ENCODE data around the gene MYG1.

DNA sequence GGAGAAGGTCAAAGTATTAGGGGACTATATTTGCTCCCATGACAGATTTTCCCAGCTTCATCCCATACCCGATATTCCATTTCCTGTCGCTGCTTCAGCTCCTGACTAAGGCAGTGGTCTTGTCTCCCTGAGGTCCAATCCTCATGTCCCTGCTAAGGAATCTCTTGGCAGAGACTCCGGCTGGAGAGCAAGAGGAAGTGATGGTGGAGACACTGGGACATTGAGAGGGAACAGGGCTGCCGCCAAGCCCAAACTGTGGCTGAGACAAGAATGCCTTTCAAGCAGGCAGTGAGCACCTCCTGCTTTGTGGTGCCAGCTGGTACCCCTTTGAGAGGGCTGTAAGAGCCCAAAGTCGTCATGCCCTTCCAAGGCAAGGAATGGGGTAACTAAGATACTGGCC lies 31.2 kb downstream of the MYG1 start:
- TF ChIP-seq HOXA7 (CRISPR knock-in tag; IDR thresholded peaks at IDR 0.05; ENCODE audit: borderline replicate concordance) (no peak), ZNF621 (tag by site-specific recombination; IDR thresholded peaks at IDR 0.05) (no peak), ZNF549 (tag by site-specific recombination; IDR thresholded peaks at IDR 0.05) (no peak), ZNF501 (tag by site-specific recombination; IDR thresholded peaks at IDR 0.05) (no peak), KLF16 (tag by site-specific recombination; IDR thresholded peaks at IDR 0.05) (no peak), ZNF529 (tag by site-specific recombination; IDR thresholded peaks at IDR 0.05; ENCODE audit: insufficient replicate concordance) (no peak), ZNF654 (tag by site-specific recombination; IDR thresholded peaks at IDR 0.05; ENCODE audit: low read depth) (no peak)
- TF ChIP-seq, protein P1, sequence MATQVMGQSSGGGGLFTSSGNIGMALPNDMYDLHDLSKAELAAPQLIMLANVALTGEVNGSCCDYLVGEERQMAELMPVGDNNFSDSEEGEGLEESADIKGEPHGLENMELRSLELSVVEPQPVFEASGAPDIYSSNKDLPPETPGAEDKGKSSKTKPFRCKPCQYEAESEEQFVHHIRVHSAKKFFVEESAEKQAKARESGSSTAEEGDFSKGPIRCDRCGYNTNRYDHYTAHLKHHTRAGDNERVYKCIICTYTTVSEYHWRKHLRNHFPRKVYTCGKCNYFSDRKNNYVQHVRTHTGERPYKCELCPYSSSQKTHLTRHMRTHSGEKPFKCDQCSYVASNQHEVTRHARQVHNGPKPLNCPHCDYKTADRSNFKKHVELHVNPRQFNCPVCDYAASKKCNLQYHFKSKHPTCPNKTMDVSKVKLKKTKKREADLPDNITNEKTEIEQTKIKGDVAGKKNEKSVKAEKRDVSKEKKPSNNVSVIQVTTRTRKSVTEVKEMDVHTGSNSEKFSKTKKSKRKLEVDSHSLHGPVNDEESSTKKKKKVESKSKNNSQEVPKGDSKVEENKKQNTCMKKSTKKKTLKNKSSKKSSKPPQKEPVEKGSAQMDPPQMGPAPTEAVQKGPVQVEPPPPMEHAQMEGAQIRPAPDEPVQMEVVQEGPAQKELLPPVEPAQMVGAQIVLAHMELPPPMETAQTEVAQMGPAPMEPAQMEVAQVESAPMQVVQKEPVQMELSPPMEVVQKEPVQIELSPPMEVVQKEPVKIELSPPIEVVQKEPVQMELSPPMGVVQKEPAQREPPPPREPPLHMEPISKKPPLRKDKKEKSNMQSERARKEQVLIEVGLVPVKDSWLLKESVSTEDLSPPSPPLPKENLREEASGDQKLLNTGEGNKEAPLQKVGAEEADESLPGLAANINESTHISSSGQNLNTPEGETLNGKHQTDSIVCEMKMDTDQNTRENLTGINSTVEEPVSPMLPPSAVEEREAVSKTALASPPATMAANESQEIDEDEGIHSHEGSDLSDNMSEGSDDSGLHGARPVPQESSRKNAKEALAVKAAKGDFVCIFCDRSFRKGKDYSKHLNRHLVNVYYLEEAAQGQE (tag by site-specific recombination; IDR thresholded peaks at IDR 0.05) = no peak
- TF ChIP-seq, protein P2, sequence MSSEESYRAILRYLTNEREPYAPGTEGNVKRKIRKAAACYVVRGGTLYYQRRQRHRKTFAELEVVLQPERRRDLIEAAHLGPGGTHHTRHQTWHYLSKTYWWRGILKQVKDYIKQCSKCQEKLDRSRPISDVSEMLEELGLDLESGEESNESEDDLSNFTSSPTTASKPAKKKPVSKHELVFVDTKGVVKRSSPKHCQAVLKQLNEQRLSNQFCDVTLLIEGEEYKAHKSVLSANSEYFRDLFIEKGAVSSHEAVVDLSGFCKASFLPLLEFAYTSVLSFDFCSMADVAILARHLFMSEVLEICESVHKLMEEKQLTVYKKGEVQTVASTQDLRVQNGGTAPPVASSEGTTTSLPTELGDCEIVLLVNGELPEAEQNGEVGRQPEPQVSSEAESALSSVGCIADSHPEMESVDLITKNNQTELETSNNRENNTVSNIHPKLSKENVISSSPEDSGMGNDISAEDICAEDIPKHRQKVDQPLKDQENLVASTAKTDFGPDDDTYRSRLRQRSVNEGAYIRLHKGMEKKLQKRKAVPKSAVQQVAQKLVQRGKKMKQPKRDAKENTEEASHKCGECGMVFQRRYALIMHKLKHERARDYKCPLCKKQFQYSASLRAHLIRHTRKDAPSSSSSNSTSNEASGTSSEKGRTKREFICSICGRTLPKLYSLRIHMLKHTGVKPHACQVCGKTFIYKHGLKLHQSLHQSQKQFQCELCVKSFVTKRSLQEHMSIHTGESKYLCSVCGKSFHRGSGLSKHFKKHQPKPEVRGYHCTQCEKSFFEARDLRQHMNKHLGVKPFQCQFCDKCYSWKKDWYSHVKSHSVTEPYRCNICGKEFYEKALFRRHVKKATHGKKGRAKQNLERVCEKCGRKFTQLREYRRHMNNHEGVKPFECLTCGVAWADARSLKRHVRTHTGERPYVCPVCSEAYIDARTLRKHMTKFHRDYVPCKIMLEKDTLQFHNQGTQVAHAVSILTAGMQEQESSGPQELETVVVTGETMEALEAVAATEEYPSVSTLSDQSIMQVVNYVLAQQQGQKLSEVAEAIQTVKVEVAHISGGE (tag by site-specific recombination; conservative IDR thresholded peaks at IDR 0.05; ENCODE audit: low read depth) = no peak
- TF ChIP-seq, protein P3, sequence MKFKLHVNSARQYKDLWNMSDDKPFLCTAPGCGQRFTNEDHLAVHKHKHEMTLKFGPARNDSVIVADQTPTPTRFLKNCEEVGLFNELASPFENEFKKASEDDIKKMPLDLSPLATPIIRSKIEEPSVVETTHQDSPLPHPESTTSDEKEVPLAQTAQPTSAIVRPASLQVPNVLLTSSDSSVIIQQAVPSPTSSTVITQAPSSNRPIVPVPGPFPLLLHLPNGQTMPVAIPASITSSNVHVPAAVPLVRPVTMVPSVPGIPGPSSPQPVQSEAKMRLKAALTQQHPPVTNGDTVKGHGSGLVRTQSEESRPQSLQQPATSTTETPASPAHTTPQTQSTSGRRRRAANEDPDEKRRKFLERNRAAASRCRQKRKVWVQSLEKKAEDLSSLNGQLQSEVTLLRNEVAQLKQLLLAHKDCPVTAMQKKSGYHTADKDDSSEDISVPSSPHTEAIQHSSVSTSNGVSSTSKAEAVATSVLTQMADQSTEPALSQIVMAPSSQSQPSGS (tag by site-specific recombination; IDR thresholded peaks at IDR 0.05; ENCODE audit: low read depth) = no peak

All from HEK293 (cell line).